Choroid plexus epithelial cell (primary cell): ENCODE measurements around the gene INAVA.

ENCODE experiments used
- DNase-seq: peaks from one replicate; pipeline ENCODE4 v3.0.0-alpha.2; 2010; ENCODE audit warnings: low read depth
- H3K4me3 ChIP-seq: 2 replicates; pipeline ENCODE4 v1.5.1; 2011; ENCODE audit warnings: low read depth, mild to moderate bottlenecking, control low read depth, low read length, moderate library complexity
- TF ChIP-seq, protein P1 (sequence below): conservative IDR thresholded peaks from 2 replicates; pipeline ENCODE4 v1.5.1; 2011; ENCODE audit warnings: low read depth, mild to moderate bottlenecking, control low read depth, inconsistent platforms, low read length, moderate library complexity

Gene INAVA

GRCh38 chr1:200875416-200875815 is 19.3 kb upstream of the INAVA start:
- TF ChIP-seq, protein P1, sequence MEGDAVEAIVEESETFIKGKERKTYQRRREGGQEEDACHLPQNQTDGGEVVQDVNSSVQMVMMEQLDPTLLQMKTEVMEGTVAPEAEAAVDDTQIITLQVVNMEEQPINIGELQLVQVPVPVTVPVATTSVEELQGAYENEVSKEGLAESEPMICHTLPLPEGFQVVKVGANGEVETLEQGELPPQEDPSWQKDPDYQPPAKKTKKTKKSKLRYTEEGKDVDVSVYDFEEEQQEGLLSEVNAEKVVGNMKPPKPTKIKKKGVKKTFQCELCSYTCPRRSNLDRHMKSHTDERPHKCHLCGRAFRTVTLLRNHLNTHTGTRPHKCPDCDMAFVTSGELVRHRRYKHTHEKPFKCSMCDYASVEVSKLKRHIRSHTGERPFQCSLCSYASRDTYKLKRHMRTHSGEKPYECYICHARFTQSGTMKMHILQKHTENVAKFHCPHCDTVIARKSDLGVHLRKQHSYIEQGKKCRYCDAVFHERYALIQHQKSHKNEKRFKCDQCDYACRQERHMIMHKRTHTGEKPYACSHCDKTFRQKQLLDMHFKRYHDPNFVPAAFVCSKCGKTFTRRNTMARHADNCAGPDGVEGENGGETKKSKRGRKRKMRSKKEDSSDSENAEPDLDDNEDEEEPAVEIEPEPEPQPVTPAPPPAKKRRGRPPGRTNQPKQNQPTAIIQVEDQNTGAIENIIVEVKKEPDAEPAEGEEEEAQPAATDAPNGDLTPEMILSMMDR = no peak
- DNase-seq = no peak
- no peak overlapping the region for H3K4me3 ChIP-seq

GRCh38 chr1:200877010-200877409 is 17.7 kb upstream of the INAVA start:
- TF ChIP-seq, protein P1 = no peak
- no peak overlapping the region for H3K4me3 ChIP-seq
- DNase-seq = no peak

DNA sequence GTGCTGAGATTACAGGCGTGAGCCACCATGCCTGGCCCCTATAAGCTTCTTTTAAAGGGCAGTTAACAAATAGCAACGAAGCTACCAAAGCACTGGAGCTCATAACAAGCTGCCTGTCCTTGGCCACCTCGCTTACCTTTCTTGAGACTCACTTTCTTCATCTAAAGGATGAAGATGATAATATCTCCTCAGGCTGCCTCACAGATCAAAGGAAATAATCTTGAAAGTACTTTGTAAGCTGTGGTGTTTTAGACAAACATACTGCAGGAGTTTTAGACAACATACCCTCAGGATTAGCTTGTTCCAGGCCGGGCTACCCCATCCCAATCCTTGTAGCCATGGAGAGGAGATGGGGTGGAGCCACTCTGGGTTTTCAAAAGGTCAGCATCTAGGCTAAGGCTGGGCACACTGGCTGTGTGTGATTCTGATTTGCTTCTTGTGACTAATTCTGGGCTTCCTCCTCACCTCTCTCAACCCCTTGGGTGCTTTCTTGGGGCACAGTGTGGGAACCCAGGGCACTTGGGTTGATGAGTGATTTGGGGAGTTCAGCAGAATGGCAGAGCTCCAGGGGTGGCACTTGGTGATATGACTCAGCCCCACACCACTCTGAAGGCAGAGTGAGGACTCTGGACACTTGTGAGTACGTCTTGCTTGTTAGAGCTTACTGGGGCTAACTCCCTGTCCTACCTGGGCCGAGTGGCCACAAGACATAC is 16.7 kb upstream of the INAVA start:
- TF ChIP-seq, protein P1 = no peak
- DNase-seq = no peak
- H3K4me3 ChIP-seq = no peak overlapping the region

- no peak for DNase-seq
- TF ChIP-seq, protein P1 = no peak
- H3K4me3 ChIP-seq = no peak overlapping the region
These were observed 14.5 kb upstream of the INAVA start for GRCh38 chr1:200880212-200880611.

DNA sequence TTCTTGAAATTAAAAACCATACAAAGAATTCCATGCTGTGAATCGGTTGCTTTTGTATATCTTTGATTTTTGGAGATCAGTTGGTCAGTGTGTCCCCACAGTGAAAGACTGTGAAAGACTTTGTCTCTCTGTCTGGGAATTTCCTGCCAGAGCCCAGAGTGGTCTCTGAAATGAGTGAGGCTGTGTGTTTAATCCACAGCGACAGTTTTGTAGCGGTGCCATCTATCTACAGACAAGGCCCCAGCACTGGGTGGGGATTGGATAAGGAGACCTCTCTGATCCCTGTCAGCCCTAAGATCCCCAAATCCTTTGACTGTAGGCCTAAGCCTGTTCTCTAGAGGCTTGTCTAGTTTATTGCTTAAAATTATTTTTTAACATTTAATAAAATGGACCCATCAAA is 11.6 kb upstream of the INAVA start:
- no peak overlapping the region for H3K4me3 ChIP-seq
- TF ChIP-seq, protein P1 = no peak
- DNase-seq = no peak

DNA sequence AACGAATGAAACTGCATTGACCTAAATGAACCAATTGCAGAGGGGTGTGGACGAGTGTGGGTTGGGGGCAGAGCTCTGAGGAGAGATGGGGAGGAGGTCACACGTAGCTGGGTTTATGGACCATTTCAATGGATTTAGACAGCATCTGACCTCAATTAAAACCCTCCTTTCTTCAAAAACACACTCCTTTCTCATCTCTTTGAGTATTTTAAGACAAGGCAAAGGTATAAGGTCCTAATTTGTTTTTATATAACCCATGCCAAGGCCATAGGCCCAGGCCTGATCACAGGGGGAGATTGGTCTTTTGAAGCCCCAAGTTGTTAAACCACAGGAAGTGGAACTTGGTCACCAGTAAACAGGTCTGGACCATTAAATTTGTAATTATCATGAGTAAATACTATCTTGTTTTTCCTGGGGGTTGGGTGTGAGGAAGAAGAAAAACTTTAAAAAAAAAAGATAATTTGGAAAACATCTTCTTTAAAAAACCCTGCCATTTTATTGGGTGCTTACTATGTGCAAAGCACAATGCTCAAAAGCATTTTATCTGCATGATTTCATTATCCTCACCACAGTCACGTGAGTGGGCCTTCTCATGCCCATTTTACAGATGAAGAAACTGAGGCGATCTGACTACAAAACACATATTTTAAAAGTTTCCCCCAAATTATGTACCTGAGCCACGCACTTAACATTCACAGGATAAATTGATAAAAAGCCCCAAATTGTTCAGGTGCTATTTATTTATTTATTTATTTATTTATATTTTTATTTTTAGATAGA is 8.9 kb upstream of the INAVA start:
- no peak for DNase-seq
- TF ChIP-seq, protein P1 = no peak

More for the DNA sequence above, 8.9 kb upstream of the INAVA start:
- no peak overlapping the region for H3K4me3 ChIP-seq
